Astrocyte of the spinal cord (primary cell): ENCODE results near the gene GGCT.

Experiments used
- DNase-seq: peaks from one replicate; pipeline ENCODE4 v3.0.0; 2011; ENCODE audit warnings: low read depth, low spot score
- H3K4me3 ChIP-seq: 2 replicates; pipeline ENCODE4 v1.5.1; 2011; ENCODE audit warnings: low read depth, mild to moderate bottlenecking, low read length, moderate library complexity
- CTCF ChIP-seq: IDR thresholded peaks from 2 replicates; pipeline ENCODE4 v1.5.1; 2012; ENCODE audit warnings: low read depth, mild to moderate bottlenecking, low read length, inconsistent platforms
- in situ Hi-C: cut with HindIII; loops from 2 replicates; pipeline ENCODE4 v1.10.0; 2017; ENCODE audit warnings: low sequenced_read_pairs

GGCT gene

DNA sequence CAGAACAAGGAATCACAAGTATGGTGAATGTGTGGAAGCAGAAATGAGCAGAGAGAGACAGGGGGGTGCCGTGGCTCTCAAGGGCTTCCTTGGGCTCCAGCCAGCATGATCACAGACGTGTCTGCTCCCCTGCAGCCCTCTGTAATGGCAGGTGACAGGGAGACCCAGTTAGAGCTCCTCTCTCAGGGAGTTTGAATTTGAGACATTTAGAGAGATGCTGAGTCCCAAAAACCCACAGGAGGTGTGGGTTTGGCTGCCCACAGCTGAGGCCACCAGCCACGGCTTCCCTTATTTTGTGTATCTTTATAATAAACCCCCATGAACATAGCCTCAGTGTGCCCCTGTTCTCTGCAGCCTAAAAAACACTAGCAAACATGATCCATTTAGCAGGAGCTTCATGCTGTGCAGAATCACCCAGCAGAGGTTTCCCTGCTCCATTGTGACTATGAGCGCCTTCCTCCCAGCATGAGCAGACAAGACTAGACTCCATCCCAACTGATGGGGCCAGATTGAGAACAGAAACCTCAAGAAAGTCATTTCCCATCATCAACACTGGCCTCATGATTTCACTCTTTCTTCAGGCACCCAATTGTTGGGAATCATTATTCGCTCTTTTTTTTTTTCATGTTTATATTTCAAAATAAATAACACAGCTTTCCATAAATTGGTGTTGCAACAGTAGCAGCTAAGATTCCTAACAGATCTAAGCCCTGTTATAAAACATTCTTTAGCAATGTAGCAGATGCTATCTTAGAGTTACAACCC, 39.4 kb downstream of the GGCT start:
- DNase-seq: peak; percentile 35
- in situ Hi-C loops: no loop called here
- H3K4me3 ChIP-seq: no peak overlapping the region
- TF ChIP-seq CTCF: no peak

GRCh38 chr7:30464231-30464671, 40.4 kb downstream of the GGCT start:
- TF ChIP-seq CTCF: no peak
- peak; percentile 32 for DNase-seq
- in situ Hi-C loops: no loop called here
- H3K4me3 ChIP-seq: no peak overlapping the region

DNA sequence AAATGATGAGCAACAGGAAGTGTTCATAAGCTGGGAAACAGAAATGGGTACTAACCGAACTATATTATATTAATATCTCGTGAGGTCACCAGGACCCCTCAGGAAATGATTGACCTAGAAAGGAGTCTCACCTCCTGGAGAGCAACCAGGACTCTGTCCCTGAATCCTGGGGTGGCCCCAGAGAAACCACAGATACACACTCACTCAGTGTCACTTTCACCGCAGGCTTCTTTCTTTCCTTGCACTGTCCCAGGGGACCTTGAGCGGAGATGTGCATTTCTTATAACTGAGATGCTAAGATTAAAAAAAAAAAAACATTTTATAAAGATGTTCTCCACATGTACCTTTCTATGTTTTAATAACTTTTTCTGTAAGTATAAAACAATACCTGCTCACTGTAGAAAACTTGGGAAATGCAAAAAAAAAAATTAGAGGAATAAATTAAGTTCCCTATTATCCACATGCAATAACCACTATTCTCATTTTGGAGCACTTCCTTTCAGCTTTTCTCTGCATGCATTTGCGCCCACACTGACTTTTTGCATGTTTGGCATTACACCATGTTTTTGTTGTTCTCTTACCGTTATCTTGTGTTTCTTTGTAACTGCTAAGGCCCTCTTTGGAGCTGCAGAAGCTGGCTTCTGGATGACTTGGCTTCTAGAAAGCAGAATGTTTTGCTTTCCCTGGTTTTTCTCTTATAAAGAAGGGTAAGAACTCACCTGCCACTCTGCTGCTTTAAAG, 41.1 kb downstream of the GGCT start:
- H3K4me3 ChIP-seq: no peak overlapping the region
- in situ Hi-C loops: no loop called here
- no peak for DNase-seq
- TF ChIP-seq CTCF: no peak

DNA sequence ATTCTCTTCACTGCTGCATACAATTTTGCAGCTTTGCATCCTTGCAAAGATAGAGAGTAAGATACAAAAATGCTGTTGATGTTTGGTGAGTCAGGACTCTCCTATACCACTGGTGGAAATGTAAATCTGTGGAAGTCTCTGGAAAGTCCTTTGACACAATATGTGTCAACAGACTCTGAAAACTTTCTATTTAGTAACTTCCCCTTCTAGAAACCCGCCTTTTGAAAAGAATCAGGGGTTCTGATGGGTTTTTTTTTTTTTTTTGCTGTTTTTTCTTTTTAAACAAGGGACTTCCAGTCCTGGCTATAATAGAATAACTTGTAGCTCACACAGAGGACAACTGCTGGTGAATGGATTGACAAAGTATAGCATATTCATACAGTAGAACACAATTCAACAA, 42.5 kb downstream of the GGCT start:
- no peak for TF ChIP-seq CTCF
- in situ Hi-C loops: no loop called here
- no peak for DNase-seq
- no peak overlapping the region for H3K4me3 ChIP-seq

GRCh38 chr7:30460246-30460633, 44.4 kb downstream of the GGCT start:
- in situ Hi-C loops: no loop called here
- DNase-seq: no peak
- no peak overlapping the region for H3K4me3 ChIP-seq
- TF ChIP-seq CTCF: no peak

GRCh38 chr7:30459591-30460245, 44.9 kb downstream of the GGCT start:
- in situ Hi-C loops: no loop called here
- DNase-seq: peak; percentile 93
- no peak for TF ChIP-seq CTCF
- H3K4me3 ChIP-seq: no peak overlapping the region
